LNCAP (cell line): Measurements from ENCODE around the gene FNBP1.

Source experiments
- TF ChIP-seq, protein P1 (sequence below): fragments of 450-650 bp; IDR thresholded peaks from 2 replicates; pipeline ENCODE4 v1.5.1; 2017; ENCODE audit warnings: mild to moderate bottlenecking

Gene FNBP1

DNA sequence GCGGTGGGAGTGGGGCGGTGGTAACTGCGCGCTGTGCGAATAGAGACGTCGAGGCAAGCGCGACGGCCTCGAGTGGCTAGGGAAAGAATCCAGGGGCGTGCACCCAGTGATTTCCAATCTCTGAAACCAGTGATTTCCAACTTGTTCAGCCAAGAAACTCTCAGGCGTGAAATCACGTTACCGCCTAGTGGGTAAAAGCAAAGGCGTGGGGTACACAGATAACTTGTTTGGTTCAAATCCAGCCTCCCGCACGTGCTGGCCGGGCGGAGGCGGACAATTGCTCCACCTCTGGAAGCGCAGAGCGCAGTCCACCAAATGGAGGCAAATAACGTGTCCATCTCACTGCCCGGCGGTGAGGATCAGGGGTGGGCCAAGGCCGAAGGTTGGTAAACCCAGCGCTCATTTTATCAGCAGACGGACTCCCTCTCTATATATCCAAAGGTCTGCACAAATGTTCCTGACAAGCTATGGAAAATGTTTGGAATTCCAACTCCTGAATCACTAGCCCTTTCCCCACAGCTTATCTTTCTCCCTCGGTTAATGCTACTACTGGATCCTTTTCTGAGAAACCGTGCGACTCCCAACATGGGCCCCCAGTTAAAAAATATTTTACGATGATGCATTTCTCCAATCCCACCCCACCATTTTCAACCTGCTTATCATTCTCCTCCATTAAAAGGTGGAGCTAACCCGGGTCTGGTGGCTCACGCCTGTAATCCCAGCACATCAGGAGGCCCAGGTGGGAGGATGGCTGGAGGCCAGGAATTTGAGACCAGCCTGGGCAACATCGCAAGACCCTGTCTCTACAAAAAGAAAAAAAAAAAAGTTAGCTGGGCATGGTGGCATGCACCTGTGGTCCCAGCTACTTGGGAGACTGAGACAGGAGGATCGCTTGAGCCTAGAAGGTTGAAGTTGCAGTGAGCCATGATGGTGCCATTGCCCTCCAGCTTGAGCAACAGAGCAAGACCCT lies 950 bp upstream of the FNBP1 start:
- TF ChIP-seq, protein P1, sequence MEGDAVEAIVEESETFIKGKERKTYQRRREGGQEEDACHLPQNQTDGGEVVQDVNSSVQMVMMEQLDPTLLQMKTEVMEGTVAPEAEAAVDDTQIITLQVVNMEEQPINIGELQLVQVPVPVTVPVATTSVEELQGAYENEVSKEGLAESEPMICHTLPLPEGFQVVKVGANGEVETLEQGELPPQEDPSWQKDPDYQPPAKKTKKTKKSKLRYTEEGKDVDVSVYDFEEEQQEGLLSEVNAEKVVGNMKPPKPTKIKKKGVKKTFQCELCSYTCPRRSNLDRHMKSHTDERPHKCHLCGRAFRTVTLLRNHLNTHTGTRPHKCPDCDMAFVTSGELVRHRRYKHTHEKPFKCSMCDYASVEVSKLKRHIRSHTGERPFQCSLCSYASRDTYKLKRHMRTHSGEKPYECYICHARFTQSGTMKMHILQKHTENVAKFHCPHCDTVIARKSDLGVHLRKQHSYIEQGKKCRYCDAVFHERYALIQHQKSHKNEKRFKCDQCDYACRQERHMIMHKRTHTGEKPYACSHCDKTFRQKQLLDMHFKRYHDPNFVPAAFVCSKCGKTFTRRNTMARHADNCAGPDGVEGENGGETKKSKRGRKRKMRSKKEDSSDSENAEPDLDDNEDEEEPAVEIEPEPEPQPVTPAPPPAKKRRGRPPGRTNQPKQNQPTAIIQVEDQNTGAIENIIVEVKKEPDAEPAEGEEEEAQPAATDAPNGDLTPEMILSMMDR, result no peak

GRCh38 chr9:130042406-130042884 lies 544 bp downstream of the FNBP1 start:
- TF ChIP-seq, protein P1, result no peak

DNA sequence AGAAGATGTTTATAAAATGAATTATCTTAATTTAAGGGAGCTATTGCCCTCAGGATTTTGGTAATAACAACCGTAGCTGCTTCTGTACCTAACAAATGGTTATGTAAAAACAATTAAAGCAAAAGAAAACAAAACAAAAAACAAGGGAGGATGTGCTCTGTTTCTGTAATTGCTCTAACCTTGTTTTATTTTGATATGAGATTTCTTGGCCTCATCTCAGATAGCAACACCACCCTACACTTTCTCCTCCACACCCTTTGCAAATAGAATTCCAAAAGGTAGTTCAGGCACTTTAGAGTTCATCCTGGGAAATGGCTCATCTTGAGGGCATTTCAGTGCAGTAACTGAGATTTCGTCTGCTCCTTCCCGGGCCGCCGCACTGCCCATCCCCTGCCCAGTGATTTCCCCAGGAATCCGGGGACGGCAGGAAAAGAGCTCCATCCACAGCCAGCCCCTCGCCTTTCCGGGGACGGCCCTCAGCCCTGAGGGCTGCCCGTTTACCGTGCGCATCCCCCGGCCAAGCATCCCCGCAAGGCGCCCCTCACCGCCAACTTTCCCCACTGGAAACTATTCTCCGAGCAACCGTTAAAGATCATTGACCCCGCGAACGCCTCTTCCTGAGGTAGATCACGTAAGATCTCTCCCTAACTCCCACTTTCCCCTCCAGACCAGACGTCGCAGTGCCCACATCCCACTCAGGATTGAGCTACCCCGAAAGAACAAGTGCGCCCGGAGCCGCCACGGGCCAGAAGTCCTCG lies 1.2 kb downstream of the FNBP1 start:
- TF ChIP-seq, protein P1, result no peak

- TF ChIP-seq, protein P1, result no peak
Observed at GRCh38 chr9:130040984-130041647, 1.9 kb downstream of the FNBP1 start.

DNA sequence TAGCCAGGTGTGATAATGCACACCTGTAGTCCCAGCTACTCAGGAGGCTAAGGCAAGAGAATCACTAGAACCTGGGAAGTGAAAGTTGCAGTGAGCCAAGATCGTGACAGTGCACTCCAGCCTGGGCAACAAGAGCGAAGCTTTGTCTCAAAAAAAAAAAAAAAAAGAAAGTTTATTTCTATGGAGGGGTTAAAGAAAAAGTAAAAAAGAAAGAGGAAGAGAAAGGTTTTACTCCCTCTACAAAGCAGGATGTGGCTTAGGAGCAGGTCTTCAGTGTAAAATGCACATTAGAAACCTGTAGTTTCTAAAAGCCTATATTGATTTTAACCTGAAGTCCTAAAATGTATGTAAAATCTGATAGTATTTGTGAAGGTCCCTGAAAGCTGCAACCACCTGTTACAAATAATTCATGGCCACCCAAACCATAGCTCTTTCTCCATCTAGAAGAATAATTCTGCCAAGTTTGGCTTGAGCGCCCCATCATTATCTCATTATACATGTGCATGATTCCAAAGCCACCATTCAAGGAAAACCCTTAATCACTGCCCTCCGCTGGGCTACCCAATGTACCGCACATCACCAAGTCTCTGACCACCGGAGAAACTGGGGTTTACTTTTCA lies 3.4 kb downstream of the FNBP1 start:
- TF ChIP-seq, protein P1, result no peak

- TF ChIP-seq, protein P1, result no peak
Observed at GRCh38 chr9:130036099-130036498, 6.9 kb downstream of the FNBP1 start.

GRCh38 chr9:130034570-130034969 lies 8.4 kb downstream of the FNBP1 start:
- TF ChIP-seq, protein P1, result no peak
